Activated CD4-positive, alpha-beta T cell treated with anti-CD3 and anti-CD28 coated beads for 36 hours (primary cell): Measurements from ENCODE around the gene SLC32A1. TPM values are rescaled to one million over a fixed set of nuclear protein-coding genes. Genes with fewer than 3 reads are reported as not detected.

Experiments
- ATAC-seq: fragments of 200-7000 bp; cut with Tn5 transposase; one replicate; pipeline ENCODE4 v1.10.0; 2021; ENCODE audit warnings: mild to moderate bottlenecking, moderate library complexity
- CTCF ChIA-PET: fragments of 350-600 bp; sonication (Branson Sonifier 250); formaldehyde crosslinking; loops from one replicate; lab custom pipeline; 2021; ENCODE audit warnings: antibody characterized with exemption; lab: Charles Lee
- POLR2A ChIA-PET: fragments of 350-600 bp; sonication (Branson Sonifier 250); formaldehyde crosslinking; loops from one replicate; lab custom pipeline; 2021; ENCODE audit warnings: antibody characterized with exemption, inconsistent platforms; lab: Charles Lee
- DNase-seq: peaks from one replicate; pipeline ENCODE4 v3.0.0-alpha.2; 2020
- H3K27ac Mint-ChIP-seq: one replicate; pipeline ENCODE4 v1.8.0; 2021; ENCODE audit warnings: mixed read lengths
- H3K27me3 Mint-ChIP-seq: one replicate; pipeline ENCODE4 v1.8.0; 2021; ENCODE audit warnings: mixed read lengths
- H3K36me3 Mint-ChIP-seq: one replicate; pipeline ENCODE4 v1.8.0; 2021; ENCODE audit warnings: low read depth, mixed read lengths
- H3K4me1 Mint-ChIP-seq: one replicate; pipeline ENCODE4 v1.8.0; 2021; ENCODE audit warnings: mixed read lengths
- H3K4me3 Mint-ChIP-seq: one replicate; pipeline ENCODE4 v1.8.0; 2021; ENCODE audit warnings: mild to moderate bottlenecking, moderate library complexity, mixed read lengths
- H3K9me3 Mint-ChIP-seq: one replicate; pipeline ENCODE4 v1.8.0; 2021; ENCODE audit warnings: low read depth, mixed read lengths
- intact Hi-C, 2 experiments: fragments of 100-400 bp; cut with DNase I in 1 of 2; cut with micrococcal nuclease in 1 of 2; formaldehyde crosslinking; loops; one replicate each; pipeline versions ENCODE4 v1.14.2 to v1.15.1; 2022 to 2024; cut with DNase I, micrococcal nuclease
- total RNA-seq, 2 experiments: library from RNA; stranded (reverse); gene quantifications; one replicate each; pipeline ENCODE4 v1.2.3, GENCODE V29; 2021

The SLC32A1 gene
- total RNA-seq, 2 experiments from 2014 or later = not detected

DNA sequence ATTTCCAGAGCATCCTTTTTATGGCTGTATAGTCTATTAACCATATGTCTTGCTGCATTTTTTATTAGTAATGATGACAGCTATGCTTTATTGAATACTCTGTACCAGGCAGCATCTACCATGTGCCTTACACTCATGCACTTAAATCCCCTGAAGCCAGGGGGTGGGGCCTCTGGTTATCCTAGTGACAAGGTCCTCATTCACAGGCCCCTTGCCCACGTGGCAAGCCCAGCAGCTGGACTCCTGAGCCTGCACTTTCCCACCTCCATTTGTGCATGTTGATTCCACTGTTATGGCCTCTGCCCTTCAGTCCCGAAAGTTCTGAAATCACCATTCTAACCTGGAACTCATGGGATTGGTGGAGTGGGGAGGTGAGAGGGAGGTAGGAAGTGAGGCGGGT, 46.3 kb downstream of the SLC32A1 start:
- H3K36me3 Mint-ChIP-seq = peaks cover 52% of the 10 kb centered on the region

DNA sequence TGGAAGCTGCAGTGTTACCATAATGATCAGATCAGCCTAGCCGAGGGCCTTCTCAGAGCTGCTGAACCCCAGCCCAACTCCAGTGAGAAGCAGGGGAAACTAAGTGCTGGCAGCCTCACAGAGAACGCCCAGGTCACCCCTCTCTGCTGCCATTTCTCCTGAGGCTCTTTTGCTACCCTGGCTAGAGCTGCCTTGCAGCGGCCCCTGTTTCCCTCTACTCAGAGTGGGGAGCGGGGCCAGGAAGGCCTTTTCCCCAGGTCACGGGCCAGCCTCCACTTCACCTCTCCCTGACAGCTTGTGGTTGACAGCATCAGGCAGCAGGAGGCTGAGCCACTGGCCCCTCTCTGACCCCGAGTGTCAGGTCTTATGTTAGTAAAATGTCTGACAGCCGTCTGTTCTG, 46.7 kb downstream of the SLC32A1 start:
- Mint-ChIP-seq H3K27me3 (no peaks in the 10 kb centered on the region), H3K4me1 (no peaks in the 10 kb centered on the region), H3K9me3 (no peaks in the 10 kb centered on the region), H3K4me3 (no peak overlapping the region), H3K36me3 (peaks cover 48% of the 10 kb centered on the region), H3K27ac (no peak overlapping the region)
- intact Hi-C loops = no loop called here
- ATAC-seq (no peak), DNase-seq (no peak)
- ChIA-PET POLR2A (no interaction called here), CTCF (interaction anchor here (1.3 kb wide), 1 partner anchor 19 kb away, joined by 3 read pairs; no protein-coding TSS in a partner anchor)

More for the DNA sequence above, 46.3 kb downstream of the SLC32A1 start:
- Mint-ChIP-seq H3K9me3 (no peaks in the 10 kb centered on the region), H3K27ac (no peak overlapping the region), H3K4me1 (no peaks in the 10 kb centered on the region), H3K27me3 (no peaks in the 10 kb centered on the region), H3K4me3 (no peak overlapping the region)
- ATAC-seq (no peak), DNase-seq (no peak)
- intact Hi-C loops = no loop called here
- POLR2A ChIA-PET = no interaction called here
- CTCF ChIA-PET = interaction anchor here (1.2 to 1.3 kb wide), 2 partner anchors 9 to 19 kb away, joined by 3 to 4 read pairs; no protein-coding TSS in a partner anchor

DNA sequence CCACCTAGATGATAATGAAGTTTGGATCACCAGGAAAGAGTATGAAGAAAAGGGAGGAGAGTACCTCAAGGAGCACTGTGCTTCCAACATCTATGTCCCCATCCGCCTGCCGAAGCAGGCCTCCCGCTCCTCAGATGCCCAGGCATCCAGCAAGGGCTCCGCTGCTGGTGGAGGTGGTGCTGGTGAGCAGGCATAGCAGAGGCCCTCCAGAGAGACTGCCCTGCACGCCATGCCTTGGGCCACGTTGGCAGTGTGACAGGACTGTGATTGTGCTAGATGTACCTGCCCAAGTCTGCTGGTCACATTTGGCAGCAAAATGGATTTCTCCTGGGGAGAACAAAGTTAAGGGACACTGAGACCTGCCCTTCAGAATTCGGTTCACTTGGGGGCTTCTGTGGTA, 47.3 kb downstream of the SLC32A1 start:
- H3K27ac Mint-ChIP-seq = no peak overlapping the region
- H3K4me1 Mint-ChIP-seq = no peaks in the 10 kb centered on the region
- H3K36me3 Mint-ChIP-seq = peaks cover 45% of the 10 kb centered on the region
- no peak for DNase-seq
- H3K9me3 Mint-ChIP-seq = no peaks in the 10 kb centered on the region
- ATAC-seq = no peak
- POLR2A ChIA-PET = no interaction called here
- intact Hi-C loops = no loop called here
- no peaks in the 10 kb centered on the region for H3K27me3 Mint-ChIP-seq
- no peak overlapping the region for H3K4me3 Mint-ChIP-seq
- CTCF ChIA-PET = interaction anchor here (1.1 to 1.3 kb wide), 2 partner anchors 18 kb away, joined by 3 read pairs; no protein-coding TSS in a partner anchor

GRCh38 chr20:38774167-38774566, 49.9 kb downstream of the SLC32A1 start:
- no peaks in the 10 kb centered on the region for H3K27me3 Mint-ChIP-seq
- H3K4me1 Mint-ChIP-seq = no peaks in the 10 kb centered on the region
- ATAC-seq = no peak
- no peaks in the 10 kb centered on the region for H3K9me3 Mint-ChIP-seq
- no peak for DNase-seq
- intact Hi-C loops = no loop called here
- POLR2A ChIA-PET = no interaction called here
- no peak overlapping the region for H3K27ac Mint-ChIP-seq
- CTCF ChIA-PET = no interaction called here
- peaks cover 44% of the 10 kb centered on the region for H3K36me3 Mint-ChIP-seq
- H3K4me3 Mint-ChIP-seq = no peak overlapping the region

DNA sequence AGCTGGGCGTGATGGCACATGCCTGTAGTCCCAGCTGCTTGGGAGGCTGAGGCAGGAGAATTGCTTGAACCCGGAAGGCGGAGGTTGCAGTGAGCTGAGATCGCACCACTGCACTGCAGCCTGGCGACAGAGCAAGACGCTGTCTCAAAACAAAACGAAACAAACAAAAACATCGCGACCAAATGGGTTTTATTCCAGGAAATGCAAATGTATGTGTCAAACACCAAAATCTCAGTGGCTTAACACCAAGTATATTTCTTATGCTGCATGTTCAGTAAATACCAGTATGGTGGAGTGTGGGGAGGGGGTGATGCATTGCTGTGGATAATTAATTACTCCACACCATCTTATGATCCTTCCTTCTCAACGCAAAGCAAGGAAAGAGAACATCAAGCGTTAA, 52.1 kb downstream of the SLC32A1 start:
- intact Hi-C loops = no loop called here
- H3K27me3 Mint-ChIP-seq = no peaks in the 10 kb centered on the region
- H3K9me3 Mint-ChIP-seq = no peaks in the 10 kb centered on the region
- peaks cover 38% of the 10 kb centered on the region for H3K36me3 Mint-ChIP-seq
- ChIA-PET CTCF (no interaction called here), POLR2A (no interaction called here)
- H3K4me3 Mint-ChIP-seq = no peak overlapping the region
- DNase-seq (no peak), ATAC-seq (no peak)
- H3K27ac Mint-ChIP-seq = no peak overlapping the region
- peaks cover 9% of the 10 kb centered on the region for H3K4me1 Mint-ChIP-seq

Other genes starting within 250 kb of the SLC32A1 start
- not detected for gene ADIG, start 143.3 kb upstream of the SLC32A1 start, total RNA-seq
- gene ARHGAP40, start 122.7 kb upstream of the SLC32A1 start, total RNA-seq = not detected
- gene ACTR5, start 24.0 kb downstream of the SLC32A1 start, total RNA-seq = 1 to 10 TPM; 6.3 to 8.4 TPM
- gene PPP1R16B, start 81.2 kb downstream of the SLC32A1 start, total RNA-seq = 10 to 100 TPM; 78.8 to 84.0 TPM
- 10 to 100 TPM; 10.5 to 12.4 TPM for gene FAM83D, start 201.9 kb downstream of the SLC32A1 start, total RNA-seq
- 10 to 100 TPM in 1 of 2 experiments, 1 to 10 TPM in 1; 8.7 to 12.0 TPM for gene DHX35, start 237.9 kb downstream of the SLC32A1 start, total RNA-seq